Measurements from ENCODE around the gene IL9.

The IL9 gene

GRCh38 chr5:135895474-135896006, at the start of gene IL9:
TSS of gene IL9 (minus strand) at chr5:135895841. CDS start at chr5:135895816, 25 bp downstream.
- no peak for DNase-seq

GRCh38 chr5:135944967-135945560, 49.4 kb upstream of the IL9 start:
- DNase-seq: peak; percentile 87

GRCh38 chr5:135944564-135944963, 48.9 kb upstream of the IL9 start:
- no peak for DNase-seq

GRCh38 chr5:135942202-135942771, 46.6 kb upstream of the IL9 start:
- DNase-seq: no peak

GRCh38 chr5:135941711-135942110, 46.1 kb upstream of the IL9 start:
- DNase-seq: no peak

GRCh38 chr5:135937245-135937911, 41.7 kb upstream of the IL9 start:
- no peak for DNase-seq

DNA sequence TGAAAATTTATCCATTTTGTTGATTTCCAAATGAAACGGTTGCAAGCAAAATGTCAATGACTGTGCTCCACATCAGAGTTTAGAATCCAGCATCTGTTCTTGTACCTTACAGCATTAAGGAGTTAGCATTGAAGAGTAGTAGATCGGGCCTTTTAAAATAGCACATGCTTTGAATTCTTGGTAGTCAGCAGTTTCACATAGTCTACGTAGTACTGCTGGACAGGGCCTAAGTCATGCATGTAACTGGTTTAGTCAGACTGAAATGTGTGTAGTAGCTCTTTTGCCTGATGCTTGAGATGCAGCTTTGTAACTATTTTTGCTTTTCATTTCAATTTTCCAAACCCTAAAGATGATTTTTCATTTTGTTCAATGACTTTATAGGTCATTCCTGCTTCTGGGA, 39.3 kb upstream of the IL9 start:
- no peak for DNase-seq

DNA sequence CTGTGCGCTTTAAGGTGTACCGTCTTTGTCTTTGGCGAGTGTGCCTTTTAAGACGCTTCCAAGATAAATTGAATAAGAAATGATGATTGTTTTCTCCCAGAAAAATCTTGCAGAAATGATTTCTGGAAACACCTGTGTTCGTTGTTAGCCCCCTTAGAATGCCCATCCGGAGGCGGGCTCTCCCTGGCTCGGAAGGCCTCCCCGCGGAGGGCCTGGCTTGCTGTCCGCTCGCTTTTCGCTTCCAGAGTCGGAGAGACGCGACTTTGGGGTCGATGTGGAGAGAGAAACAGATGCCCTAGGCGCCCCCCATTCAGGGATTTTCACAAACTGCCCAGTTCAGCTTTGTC, 35.3 kb upstream of the IL9 start:
- DNase-seq: no peak

DNA sequence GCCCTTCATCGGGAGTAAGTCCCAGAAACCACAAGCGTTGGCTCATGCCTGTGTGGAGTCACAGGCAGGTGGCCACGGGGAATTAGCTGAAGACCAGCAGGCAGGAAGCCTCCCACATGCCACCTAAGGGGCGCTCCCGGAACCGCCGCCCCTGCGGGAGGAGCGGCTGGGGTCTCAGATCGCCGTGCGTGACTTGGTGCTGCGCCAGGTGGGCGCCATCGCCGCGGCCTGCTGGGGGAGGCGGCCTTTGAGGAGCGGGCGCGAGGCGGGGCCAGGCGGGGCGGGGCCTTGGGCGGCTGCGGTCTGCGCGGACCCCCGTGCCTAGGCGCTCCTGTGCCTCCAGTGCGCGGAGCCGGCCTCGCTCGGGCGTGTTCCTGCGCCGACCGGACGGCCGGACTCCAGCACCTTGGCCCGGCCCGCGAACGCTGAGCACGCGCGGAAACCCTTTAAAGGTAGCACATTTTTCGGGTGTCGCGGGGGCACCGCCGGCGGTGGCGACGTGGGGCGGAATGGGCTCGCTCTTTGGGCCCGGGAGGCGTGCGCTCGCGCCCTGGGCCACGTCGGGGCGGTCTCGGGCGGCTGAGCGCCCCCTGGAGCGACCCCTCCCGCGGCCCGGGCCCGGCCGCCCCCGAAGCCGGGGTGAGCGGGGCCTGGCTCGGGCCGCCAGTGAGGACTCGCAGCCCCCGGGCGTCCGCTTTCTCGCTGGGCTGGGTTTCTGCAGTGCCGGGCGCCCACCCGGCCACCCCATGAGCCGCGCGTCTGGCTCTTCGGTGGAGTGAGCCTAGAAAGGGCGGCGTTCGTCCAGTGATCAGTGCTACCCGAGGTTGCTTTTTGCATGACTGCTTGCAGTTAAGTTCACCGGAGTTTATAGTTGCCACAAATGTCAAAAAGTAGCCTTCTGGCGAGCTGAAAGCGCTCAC, 34.6 kb upstream of the IL9 start:
- DNase-seq: no peak

DNA sequence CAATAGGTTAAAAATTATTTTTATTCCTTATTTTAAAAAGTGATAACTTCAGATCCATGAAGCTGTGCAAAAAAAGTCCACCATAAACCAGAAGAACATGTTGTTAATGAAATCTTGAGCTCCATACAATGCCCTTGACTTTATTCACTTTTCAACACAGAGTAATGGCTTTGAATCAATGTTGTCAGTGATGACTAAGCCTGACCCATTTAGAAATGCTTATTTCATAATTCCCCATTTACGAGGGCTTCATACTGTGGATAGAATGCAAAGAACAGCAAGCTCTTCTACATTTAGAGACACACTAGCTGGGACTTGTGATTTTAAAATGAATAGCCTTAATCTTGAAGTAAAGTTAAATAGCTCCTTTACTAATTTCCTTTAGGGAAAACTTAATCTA, 25.7 kb upstream of the IL9 start:
- no peak for DNase-seq

DNA sequence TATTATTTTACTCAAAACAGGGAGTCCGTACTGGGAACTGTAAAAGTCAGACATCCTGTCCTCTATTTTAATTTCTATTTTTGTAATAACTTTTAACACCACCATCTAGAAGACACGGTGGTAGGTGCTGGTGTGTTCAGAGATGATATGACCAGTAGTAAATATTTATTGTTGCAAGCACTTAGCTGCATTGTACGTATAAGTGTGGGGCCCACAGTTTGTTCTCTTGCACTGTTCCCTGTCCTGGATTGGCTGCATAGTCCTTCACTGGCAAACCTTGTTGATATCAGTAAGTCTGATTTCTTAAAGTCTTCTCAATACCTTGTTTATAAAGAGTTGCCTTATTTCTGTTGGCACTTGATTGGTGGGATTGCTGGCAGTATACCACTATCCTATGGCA, 24.6 kb upstream of the IL9 start:
- no peak for DNase-seq

- no peak for DNase-seq
Observed at GRCh38 chr5:135916638-135917263, 21.1 kb upstream of the IL9 start.

- DNase-seq: no peak
Observed at GRCh38 chr5:135915466-135916001, 19.9 kb upstream of the IL9 start.

- DNase-seq: no peak
Observed at GRCh38 chr5:135913713-135914626, 18.3 kb upstream of the IL9 start.

DNA sequence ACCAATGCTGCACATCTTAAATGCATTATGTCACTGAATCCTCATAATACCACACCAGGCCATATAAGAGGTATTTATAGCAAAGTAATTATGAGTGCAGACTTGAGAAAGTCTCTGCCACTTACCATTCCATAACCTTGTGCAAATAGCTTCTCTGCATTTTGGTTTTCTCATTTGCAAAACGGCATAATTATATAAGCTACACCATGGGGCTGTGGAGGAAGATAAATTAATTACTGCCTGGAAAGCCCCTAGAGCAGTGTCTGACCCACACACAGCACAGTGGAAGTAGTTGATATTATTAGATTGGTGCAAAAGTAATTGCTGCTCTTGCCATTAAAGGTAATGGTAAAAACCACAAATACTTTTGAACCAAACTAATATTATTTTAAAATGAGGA, 9.5 kb upstream of the IL9 start:
- no peak for DNase-seq

GRCh38 chr5:135901633-135902032, 6.0 kb upstream of the IL9 start:
- no peak for DNase-seq

DNA sequence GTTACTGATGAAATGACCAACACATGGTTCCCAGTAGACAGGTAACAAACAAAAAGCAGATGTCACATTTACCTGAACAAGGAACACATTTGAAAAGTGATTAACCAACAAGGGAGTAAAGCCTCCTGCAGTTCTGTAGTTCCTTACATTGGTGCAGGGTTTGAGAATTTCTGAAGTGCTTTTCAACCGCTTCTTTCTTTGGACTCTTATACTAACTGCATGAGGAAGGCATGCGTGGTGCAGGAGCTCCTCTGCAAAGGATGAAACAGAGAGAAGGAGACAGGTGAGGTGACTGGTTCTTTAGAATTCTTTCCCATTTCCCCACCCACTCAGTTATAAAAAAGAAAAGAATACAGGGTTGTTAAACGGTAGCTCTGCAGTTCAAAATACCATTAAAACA, 4.6 kb upstream of the IL9 start:
- DNase-seq: no peak

DNA sequence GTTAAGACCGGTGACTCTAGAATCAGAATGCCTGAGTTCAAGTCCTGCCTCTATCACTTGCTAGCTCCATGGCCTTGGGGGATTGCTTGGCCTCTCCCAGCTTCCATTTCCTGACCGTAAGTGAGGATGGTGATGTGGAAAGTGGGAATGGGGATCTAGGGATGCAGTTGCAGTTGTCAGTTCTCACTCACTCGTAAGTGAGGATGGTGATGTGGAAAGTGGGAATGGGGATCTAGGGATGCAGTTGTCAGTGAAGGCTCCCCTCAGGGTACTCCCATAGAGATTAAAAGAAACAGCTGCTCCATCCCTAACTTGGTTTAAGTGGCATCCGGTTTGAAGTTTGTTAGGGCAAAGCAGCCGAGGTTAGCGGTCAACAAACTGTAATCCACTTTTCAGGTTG, 3.0 kb upstream of the IL9 start:
- DNase-seq: no peak

- DNase-seq: no peak
Observed at GRCh38 chr5:135894789-135895188, 852 bp downstream of the IL9 start.

DNA sequence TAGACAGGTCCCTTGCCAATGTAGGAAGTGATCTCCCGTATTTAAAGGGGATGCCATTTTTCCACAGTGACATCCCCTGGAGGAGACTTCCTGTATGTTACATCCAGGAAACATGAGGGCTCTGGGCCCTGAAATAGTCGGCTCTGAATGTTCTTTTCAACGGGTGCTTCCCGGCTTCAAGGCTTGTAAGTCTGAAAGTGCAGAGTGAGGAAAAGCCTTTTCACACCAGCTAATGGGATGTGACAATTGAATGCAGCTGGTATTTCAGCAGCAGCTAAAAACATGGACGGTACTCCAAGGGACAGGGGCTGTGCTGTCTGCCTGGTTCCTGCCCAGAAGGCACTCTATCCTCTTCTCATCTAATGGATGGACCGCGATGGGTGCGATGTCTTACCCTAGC, 1.4 kb downstream of the IL9 start:
- DNase-seq: no peak

DNA sequence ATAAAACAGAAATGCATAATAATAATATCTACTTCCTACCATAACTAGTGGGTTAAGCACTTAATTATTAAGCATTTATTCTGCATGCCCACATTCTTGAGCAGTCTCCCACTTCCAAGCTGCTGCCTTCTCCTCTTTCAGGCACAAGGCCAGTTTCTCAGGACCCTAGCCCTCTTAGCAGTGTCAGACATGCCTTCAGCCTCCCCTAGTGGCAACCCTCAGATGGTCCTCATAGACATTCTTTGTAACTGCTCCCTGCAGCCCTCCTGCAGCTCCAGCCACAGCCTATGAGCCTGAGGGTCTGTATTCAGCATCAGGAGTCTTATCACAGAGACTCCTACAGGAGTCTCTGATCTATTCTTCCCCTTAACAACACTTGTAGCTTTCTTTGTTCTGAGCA, 3.9 kb downstream of the IL9 start:
- no peak for DNase-seq

DNA sequence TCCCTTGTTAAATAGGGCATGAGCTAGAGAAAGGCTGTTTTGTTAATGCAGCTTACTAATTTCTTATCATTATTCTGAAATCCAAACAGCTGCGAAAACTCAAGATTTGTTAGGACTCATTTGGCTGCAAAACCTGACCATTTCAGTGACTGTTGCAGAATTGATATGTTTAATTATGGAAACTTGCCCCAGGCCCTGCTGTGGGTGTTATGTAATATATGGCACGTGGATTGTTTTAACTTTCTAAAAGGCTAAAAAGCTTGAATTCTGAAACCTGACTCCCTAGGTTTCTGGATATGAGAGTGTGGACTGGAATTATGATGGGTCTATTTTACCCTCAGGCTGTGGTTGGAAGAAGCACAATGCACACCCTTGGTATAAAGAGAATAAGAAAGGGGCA, 4.4 kb downstream of the IL9 start:
- DNase-seq: no peak

All from amniotic stem cell (primary cell).